AG10803 (cell line): Measurements from ENCODE around the gene UBASH3B.

Experiments
- DNase-seq: peaks from one replicate; pipeline ENCODE4 v3.0.0; 2010; ENCODE audit warnings: low read depth
- H3K4me3 ChIP-seq: 2 replicates; pipeline ENCODE4 v1.5.1; 2011; ENCODE audit warnings: mild to moderate bottlenecking, low read length, control low read depth
- CTCF ChIP-seq: conservative IDR thresholded peaks from 2 replicates; pipeline ENCODE4 v1.5.1; 2011; ENCODE audit warnings: mild to moderate bottlenecking, low read length, control low read depth, inconsistent platforms

The UBASH3B gene

GRCh38 chr11:122721964-122722266 is 66.4 kb downstream of the UBASH3B start:
- peak; percentile 79 for DNase-seq
- H3K4me3 ChIP-seq = no peak overlapping the region
- TF ChIP-seq CTCF = no peak

- no peak overlapping the region for H3K4me3 ChIP-seq
- no peak for DNase-seq
- no peak for TF ChIP-seq CTCF
These were observed 67.6 kb downstream of the UBASH3B start for GRCh38 chr11:122723106-122723505.

GRCh38 chr11:122723576-122723975 is 68.1 kb downstream of the UBASH3B start:
- H3K4me3 ChIP-seq = no peak overlapping the region
- no peak for DNase-seq
- TF ChIP-seq CTCF = no peak

GRCh38 chr11:122724520-122724919 is 69.0 kb downstream of the UBASH3B start:
- peak; percentile 69 for DNase-seq

GRCh38 chr11:122726028-122726427 is 70.5 kb downstream of the UBASH3B start:
- no peak for TF ChIP-seq CTCF
- no peak overlapping the region for H3K4me3 ChIP-seq
- no peak for DNase-seq

More at GRCh38 chr11:122724520-122724919, 69.0 kb downstream of the UBASH3B start:
- no peak for TF ChIP-seq CTCF
- no peak overlapping the region for H3K4me3 ChIP-seq

GRCh38 chr11:122727101-122727929 is 71.8 kb downstream of the UBASH3B start:
- H3K4me3 ChIP-seq = peak overlapping the region; percentile 51
- DNase-seq = peak; percentile 64
- no peak for TF ChIP-seq CTCF

GRCh38 chr11:122728561-122728960 is 73.0 kb downstream of the UBASH3B start:
- no peak for TF ChIP-seq CTCF
- no peak overlapping the region for H3K4me3 ChIP-seq
- no peak for DNase-seq
